HepG2 (cell line): ENCODE results near the gene HK3. TPM values are rescaled to one million over a fixed set of nuclear protein-coding genes. Genes with fewer than 3 reads are reported as not detected.

Experiments
- ATAC-seq: fragments of 200-7000 bp; cut with Tn5 transposase; 3 replicates; pipeline ENCODE4 v1.9.1; 2020; ENCODE audit warnings: mild to moderate bottlenecking, moderate library complexity
- BruUV-seq: library from RNA; stranded (reverse); fragments of 400-500 nt; replicated peaks from 2 replicates; lab custom pipeline; 2021; lab: Mats Ljungman, UMichigan
- CTCF ChIA-PET: fragments of 300-600 bp; formaldehyde crosslinking; extraction: SDS; loops from one replicate; lab custom pipeline; 2021; ENCODE audit warnings: low total read pairs, inconsistent platforms, low intra/inter-chr PET ratio; lab: Yijun Ruan, JAX
- POLR2A ChIA-PET: fragments of 350-600 bp; sonication (Branson Sonifier 250); formaldehyde crosslinking; loops from one replicate; lab custom pipeline; 2020; ENCODE audit warnings: antibody characterized with exemption, inconsistent platforms; lab: Yijun Ruan, JAX
- DNase-seq: peaks from one replicate; pipeline ENCODE4 v3.0.0-alpha.2; 2015; ENCODE audit warnings: low spot score
- FAIRE-seq: peaks from 3 replicates; lab custom pipeline; 2011; peaks lifted over from hg19 to GRCh38; lab: Jason Lieb, UNC
- H2AFZ ChIP-seq: one replicate; pipeline ENCODE4 v1.6.1; 2011; ENCODE audit warnings: low read length, inconsistent platforms
- H3K27ac ChIP-seq: fragments of 300-600 bp; 3 replicates; pipeline ENCODE4 v1.8.0; 2011; ENCODE audit warnings: mixed run types, mild to moderate bottlenecking, mixed read lengths, low read length, inconsistent platforms; ENCODE audit not compliant: insufficient read depth; ENCODE audit errors: extremely low read length
- H3K27me3 ChIP-seq, 2 experiments: fragments of 200-600 bp in 1 of 2; 2 replicates in 1 of 2; 3 replicates in 1 of 2; pipeline versions ENCODE4 v1.6.0 to v1.8.0; 2011; ENCODE audit warnings: low read length in 2 of 2, mild to moderate bottlenecking in 2 of 2, moderate library complexity in 2 of 2, inconsistent platforms in 1 of 2; ENCODE audit not compliant: insufficient read depth in 2 of 2, control insufficient read depth in 1 of 2
- H3K36me3 ChIP-seq, 2 experiments: fragments of 200-600 bp in 1 of 2; replicated peaks in 1 of 2; 2 replicates in 1 of 2; 3 replicates in 1 of 2; pipeline versions ENCODE4 v1.5.1 to v1.8.0; 2011; ENCODE audit warnings: low read length in 2 of 2, inconsistent platforms in 1 of 2; ENCODE audit not compliant: insufficient read depth in 2 of 2, control insufficient read depth in 1 of 2
- H3K4me1 ChIP-seq: 2 replicates; pipeline ENCODE4 v1.5.1; 2012; ENCODE audit warnings: low read length, inconsistent platforms; ENCODE audit not compliant: insufficient read depth
- H3K4me2 ChIP-seq: 2 replicates; pipeline ENCODE4 v1.6.0; 2011; ENCODE audit warnings: low read depth, low read length, inconsistent platforms
- H3K4me3 ChIP-seq, 3 experiments: fragments of 200-600 bp in 1 of 3; sonication (generic), shearing (Covaris generic) in 1 of 3; replicated peaks in 1 of 3; 2 replicates each; pipeline ENCODE4 v1.5.1; 2011 to 2016; ENCODE audit warnings: low read length in 3 of 3, inconsistent platforms in 2 of 3, low read depth in 2 of 3, mild to moderate bottlenecking in 2 of 3, control low read depth in 1 of 3, mixed read lengths in 1 of 3; ENCODE audit not compliant: insufficient read depth in 1 of 3
- H3K79me2 ChIP-seq: one replicate; pipeline ENCODE4 v1.6.1; 2011; ENCODE audit warnings: low read length, inconsistent platforms; ENCODE audit not compliant: insufficient read depth
- H3K9ac ChIP-seq: 2 replicates; pipeline ENCODE4 v1.6.0; 2011; ENCODE audit warnings: mild to moderate bottlenecking, low read depth, low read length, inconsistent platforms; ENCODE audit not compliant: insufficient read depth
- H3K9me3 ChIP-seq: 2 replicates; pipeline ENCODE4 v1.5.1; 2012; ENCODE audit warnings: mild to moderate bottlenecking, low read length
- H4K20me1 ChIP-seq: 2 replicates; pipeline ENCODE4 v1.6.0; 2011; ENCODE audit warnings: inconsistent platforms, mild to moderate bottlenecking, low read length, moderate library complexity; ENCODE audit not compliant: insufficient read depth
- FOXO4 ChIP-seq: sonication (generic); formaldehyde crosslinking; conservative IDR thresholded peaks from 2 replicates; pipeline ENCODE4 v1.8.1; 2023; ENCODE audit warnings: missing genetic modification reagents
- SOX13 ChIP-seq, 3 experiments: fragments of 450-650 bp in 1 of 3; sonication (generic) in 1 of 3; formaldehyde crosslinking in 1 of 3; IDR thresholded peaks in 2 of 3; conservative IDR thresholded peaks in 1 of 3; 2 replicates each; pipeline versions ENCODE4 v1.5.0 to v1.6.1; 2016 to 2020; ENCODE audit warnings: antibody characterized with exemption in 1 of 3, mild to moderate bottlenecking in 1 of 3, missing compliant biosample characterization in 1 of 3, missing genetic modification reagents in 1 of 3, moderate library complexity in 1 of 3
- U2AF1 ChIP-seq: fragments of 200-400 bp; formaldehyde crosslinking; optimal IDR thresholded peaks from 2 replicates; pipeline ENCODE3; 2017; ENCODE audit warnings: mild to moderate bottlenecking, low read depth, low read length
- ZBTB25 ChIP-seq: IDR thresholded peaks from 2 replicates; pipeline ENCODE4 v1.6.1; 2018; ENCODE audit warnings: missing genetic modification reagents
- WGBS: methylation state at CpG from one replicate; pipeline ENCODE4 v1.1.6; 2017; ENCODE audit warnings: low lambda C conversion rate; 5-methylcytosine and 5-hydroxymethylcytosine counted together
- in situ Hi-C: cut with HindIII; loops from 2 replicates; pipeline ENCODE4 v1.10.0; 2017; ENCODE audit warnings: low pct_unique_long_range_greater_than_20kb; ENCODE audit not compliant: extremely low pct_ligation_motif_present
- intact Hi-C: fragments of 100-400 bp; cut with micrococcal nuclease; formaldehyde crosslinking; loops from one replicate; pipeline ENCODE4 v1.10.0; 2022; ENCODE audit not compliant: unreplicated experiment
- polyA plus RNA-seq, 8 experiments: library from polyadenylated mRNA; depleted of rRNA in 3 of 8; stranded (reverse) in 7 of 8; unstranded in 1 of 8; fragments of >200 nt; fragmentation: Illumina TruSeq in 4 of 8; extraction: Trizol in 4 of 8; gene quantifications; 2 replicates each; pipeline versions ENCODE4 v1.2.1 to v1.2.3, GENCODE V29; 2011 to 2016; ENCODE audit warnings: low read depth in 4 of 8, missing spikeins in 1 of 8, mixed read lengths in 1 of 8; ENCODE audit not compliant: insufficient read depth in 1 of 8
- total RNA-seq, 5 experiments: library from RNA; depleted of rRNA; stranded (reverse); fragments of >200 nt; fragmentation: Illumina TruSeq; extraction: Trizol; gene quantifications; 2 replicates each; pipeline ENCODE4 v1.2.3, GENCODE V29; 2016; ENCODE audit warnings: low read depth in 1 of 5

The HK3 gene
- total and polyA plus RNA-seq, 2 of the 13 experiments (the other 11 are each of a cell fraction or from before 2014, with no cell fraction given) = not detected

- TF ChIP-seq FOXO4 (no peak), ZBTB25 (no peak)
Observed at GRCh38 chr5:176934309-176934930, 35.3 kb upstream of the HK3 start (continued).

- intact Hi-C loops = no loop called here
- Histone ChIP-seq H3K4me1 (peaks cover 18% of the 10 kb centered on the region), H3K79me2 (no peaks in the 10 kb centered on the region), H3K9me3 (no peaks in the 10 kb centered on the region), H3K4me3 (no peak overlapping the region), H2AFZ (no peak overlapping the region), H3K27ac (no peak overlapping the region), H3K36me3 (peaks cover 4 to 16% of the 10 kb centered on the region in 2 experiments), H4K20me1 (no peaks in the 10 kb centered on the region), H3K4me2 (no peak overlapping the region), H3K9ac (no peak overlapping the region), H3K27me3 (no peaks in the 10 kb centered on the region)
- FAIRE-seq (no peak), ATAC-seq (no peak), DNase-seq (peak; percentile 7)
- TF ChIP-seq SOX13 (IDR thresholded peaks at IDR 0.05) (no peak), SOX13 (CRISPR knock-in tag; conservative IDR thresholded peaks at IDR 0.05 in 1 of 2, IDR thresholded peaks at IDR 0.05 in 1 of 2) (0 out of 4 replicates have a peak, but pooled peaks of 1 of the 2 experiments have one; percentile 13), U2AF1 (no peak)
- no TSS peak for BruUV-seq
- POLR2A ChIA-PET = no interaction called here
- in situ Hi-C loops = no loop called here
- WGBS = 85% methylated on average over 1 of the region's 1 CpG
- CTCF ChIA-PET = no interaction called here
Observed at GRCh38 chr5:176929654-176930053, 30.5 kb upstream of the HK3 start.
